CD4-positive, alpha-beta memory T cell (primary cell): ENCODE measurements around the gene CHML. TPM values are rescaled to one million over a fixed set of nuclear protein-coding genes. Genes with fewer than 3 reads are reported as not detected.

Source experiments
- CTCF ChIA-PET: fragments of 350-600 bp; sonication (Branson Sonifier 250); formaldehyde crosslinking; loops from one replicate; lab custom pipeline; 2021; ENCODE audit warnings: inconsistent platforms; ENCODE audit not compliant: partially characterized antibody; lab: Charles Lee
- POLR2A ChIA-PET: fragments of 350-600 bp; sonication (Branson Sonifier 250); formaldehyde crosslinking; loops from one replicate; lab custom pipeline; 2021; ENCODE audit not compliant: partially characterized antibody; lab: Charles Lee
- DNase-seq, 5 donors: peaks; one replicate each; pipeline versions ENCODE4 v3.0.0 to v3.0.0-alpha.2; 2020 to 2022; ENCODE audit warnings: mixed read lengths in 1 of 5
- H3K27ac ChIP-seq: one replicate; pipeline ENCODE4 v1.7.0; 2013; ENCODE audit warnings: low read depth, low read length
- H3K27me3 ChIP-seq: 2 replicates; pipeline ENCODE4 v1.7.0; 2013; ENCODE audit warnings: mild to moderate bottlenecking, low read length, moderate library complexity; ENCODE audit not compliant: insufficient read depth
- H3K36me3 ChIP-seq: 2 replicates; pipeline ENCODE4 v1.7.0; 2013; ENCODE audit warnings: mild to moderate bottlenecking, low read length, moderate library complexity; ENCODE audit not compliant: insufficient read depth
- H3K4me1 ChIP-seq: 2 replicates; pipeline ENCODE4 v1.7.0; 2013; ENCODE audit warnings: mild to moderate bottlenecking, low read length, moderate library complexity; ENCODE audit not compliant: insufficient read depth
- H3K4me3 ChIP-seq, 2 donors: one replicate each; pipeline ENCODE4 v1.7.0; 2013; ENCODE audit warnings: low read length in 2 of 2, mild to moderate bottlenecking in 1 of 2
- H3K9me3 ChIP-seq, 2 donors: one replicate each; pipeline ENCODE4 v1.7.0; 2013; ENCODE audit warnings: low read length in 2 of 2, control low read depth in 1 of 2; ENCODE audit not compliant: control insufficient read depth in 1 of 2
- H3K27ac Mint-ChIP-seq, 7 donors: one replicate each; pipeline ENCODE4 v1.8.0; 2020 to 2021; ENCODE audit warnings: mixed read lengths in 7 of 7, mild to moderate bottlenecking in 6 of 7, inconsistent platforms in 3 of 7, moderate library complexity in 3 of 7
- H3K27me3 Mint-ChIP-seq, 2 donors: one replicate each; pipeline ENCODE4 v1.8.0; 2020 to 2021; ENCODE audit warnings: mixed read lengths in 2 of 2
- H3K36me3 Mint-ChIP-seq, 2 donors: one replicate each; pipeline ENCODE4 v1.8.0; 2020 to 2021; ENCODE audit warnings: mixed read lengths in 2 of 2, inconsistent platforms in 1 of 2, mild to moderate bottlenecking in 1 of 2
- H3K4me1 Mint-ChIP-seq, 4 donors: one replicate each; pipeline ENCODE4 v1.8.0; 2020 to 2021; ENCODE audit warnings: mixed read lengths in 4 of 4, mild to moderate bottlenecking in 1 of 4
- H3K4me3 Mint-ChIP-seq, 8 donors: one replicate each; pipeline ENCODE4 v1.8.0; 2020 to 2021; ENCODE audit warnings: mixed read lengths in 8 of 8, mild to moderate bottlenecking in 7 of 8, moderate library complexity in 6 of 8, inconsistent platforms in 3 of 8
- H3K9me3 Mint-ChIP-seq, 8 donors: one replicate each; pipeline ENCODE4 v1.8.0; 2020 to 2021; ENCODE audit warnings: mixed read lengths in 8 of 8, mild to moderate bottlenecking in 5 of 8, inconsistent platforms in 3 of 8, moderate library complexity in 1 of 8
- intact Hi-C: fragments of 100-400 bp; cut with micrococcal nuclease; formaldehyde crosslinking; loops from one replicate; pipeline ENCODE4 v1.15.1; 2023
- polyA plus RNA-seq, 2 donors: library from polyadenylated mRNA; unstranded; fragments of 300-500 nt; fragmentation: Illumina TruSeq; gene quantifications; one replicate each; pipeline ENCODE4 v1.2.3, GENCODE V29; 2021
- total RNA-seq, 2 experiments: library from RNA; stranded (reverse); gene quantifications; one replicate each; pipeline ENCODE4 v1.2.3, GENCODE V29; 2021

Gene CHML
- total and polyA plus RNA-seq, 4 experiments from 2014 or later, result 2.2 to 8.8 (median 5.0) TPM

DNA sequence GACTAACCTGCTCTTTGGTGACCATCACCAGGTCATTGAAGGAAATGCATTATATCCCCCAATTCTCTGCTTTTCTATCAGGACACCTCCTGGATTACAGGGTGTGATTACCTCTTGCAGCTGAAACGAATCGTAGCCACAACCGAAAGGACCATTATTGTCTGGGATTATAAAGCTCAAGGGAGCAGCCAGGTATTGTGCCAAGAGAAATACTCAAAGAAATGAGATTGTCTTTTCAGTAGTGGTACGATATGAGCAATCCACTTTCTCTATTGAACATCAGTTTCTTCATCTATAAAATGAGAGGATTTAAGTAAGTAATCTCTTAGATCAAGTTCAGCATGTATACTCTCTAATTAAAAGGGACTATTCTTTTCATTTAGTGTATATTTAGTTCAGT lies 39.2 kb upstream of the CHML start:
- DNase-seq, result no peak
- H3K27ac ChIP-seq, result no peak overlapping the region
- Mint-ChIP-seq H3K27me3 (peaks cover 0 to 3% of the 10 kb centered on the region in 2 donors), H3K36me3 (peaks cover 0 to 20% of the 10 kb centered on the region in 2 donors), H3K27ac (no peak overlapping the region), H3K4me1 (peaks cover 12 to 19% (median 15%) of the 10 kb centered on the region in 4 donors), H3K4me3 (no peak overlapping the region), H3K9me3 (peaks cover 0 to 4% (median 0%) of the 10 kb centered on the region in 8 donors)
- no peaks in the 10 kb centered on the region for H3K36me3 ChIP-seq
- intact Hi-C loops, result no loop called here
- peaks cover 22% of the 10 kb centered on the region for H3K4me1 ChIP-seq
- POLR2A ChIA-PET, result no interaction called here
- CTCF ChIA-PET, result interaction anchor here (1.0 to 1.2 kb wide), 2 partner anchors 38 to 161 kb away, joined by 3 to 4 read pairs; no protein-coding TSS in a partner anchor
- no peaks in the 10 kb centered on the region for H3K27me3 ChIP-seq
- no peak overlapping the region for H3K4me3 ChIP-seq
- H3K9me3 ChIP-seq, result no peaks in the 10 kb centered on the region

DNA sequence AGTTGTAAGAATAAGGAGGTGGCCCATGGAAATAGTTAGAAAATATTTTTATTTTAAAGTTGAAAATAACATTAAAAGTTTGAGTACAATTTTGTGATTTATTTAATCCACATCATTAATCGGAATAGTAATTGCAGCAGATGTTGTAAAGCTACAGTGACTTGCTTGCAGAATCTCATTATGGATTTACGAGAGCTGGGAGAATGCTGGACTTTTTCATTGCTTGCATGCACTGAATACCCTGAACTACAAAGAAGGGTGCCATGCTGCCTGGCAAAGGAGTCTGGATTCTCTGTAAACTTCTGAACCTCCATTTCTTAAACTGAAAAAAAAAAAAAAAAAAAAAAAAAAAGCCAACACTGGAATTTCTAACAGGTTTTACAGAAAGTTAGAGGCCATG lies 38.4 kb upstream of the CHML start:
- Histone ChIP-seq H3K27me3 (no peaks in the 10 kb centered on the region), H3K4me1 (peaks cover 22% of the 10 kb centered on the region), H3K9me3 (no peaks in the 10 kb centered on the region), H3K4me3 (no peak overlapping the region), H3K36me3 (no peaks in the 10 kb centered on the region), H3K27ac (no peak overlapping the region)
- Mint-ChIP-seq H3K27ac (no peak overlapping the region), H3K9me3 (peaks cover 0 to 4% (median 0%) of the 10 kb centered on the region in 8 donors), H3K4me1 (peaks cover 12 to 19% (median 15%) of the 10 kb centered on the region in 4 donors), H3K4me3 (no peak overlapping the region), H3K36me3 (peaks cover 0 to 20% of the 10 kb centered on the region in 2 donors), H3K27me3 (peaks cover 0 to 3% of the 10 kb centered on the region in 2 donors)
- DNase-seq, result no peak
- CTCF ChIA-PET, result interaction anchor here (1.0 to 1.2 kb wide), 2 partner anchors 38 to 160 kb away, joined by 3 to 4 read pairs; no protein-coding TSS in a partner anchor
- POLR2A ChIA-PET, result interaction anchor here (2.3 kb wide), 1 partner anchor 39 kb away, joined by 18 read pairs; the partner anchor contains the start of genes CHML and OPN3
- intact Hi-C loops, result no loop called here

DNA sequence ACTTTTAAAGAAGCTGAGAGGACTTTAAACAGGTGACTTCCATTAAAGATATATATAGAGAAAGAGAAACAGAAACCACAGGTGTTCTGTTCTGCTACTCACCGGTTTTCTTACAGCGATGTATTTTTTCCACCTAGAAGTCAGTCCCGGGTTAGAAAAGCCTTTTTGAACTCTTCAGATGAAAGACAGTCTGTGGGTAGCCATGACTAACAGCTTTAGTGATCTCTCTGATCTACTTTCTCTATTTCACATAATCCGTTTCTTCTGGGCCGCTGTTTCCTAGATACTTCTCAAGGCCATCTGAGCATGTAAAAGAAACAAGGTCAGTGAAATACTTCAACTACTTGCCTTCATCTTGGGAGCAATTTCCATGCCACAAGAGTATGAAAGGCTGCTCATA lies 37.0 kb upstream of the CHML start:
- ChIA-PET POLR2A (interaction anchor here (0.7 to 2.3 kb wide), 4 partner anchors 16 to 50 kb away, joined by 3 to 18 read pairs (median 4); partner anchors contain the start of genes CHML and OPN3), CTCF (interaction anchor here (0.8 to 2.1 kb wide), 4 partner anchors 13 to 170 kb away, joined by 3 to 8 read pairs (median 4); partner anchors contain the start of gene EXO1)
- no peaks in the 10 kb centered on the region for H3K27me3 ChIP-seq
- no peaks in the 10 kb centered on the region for H3K9me3 ChIP-seq
- H3K9me3 Mint-ChIP-seq, result peaks cover 0 to 4% (median 0%) of the 10 kb centered on the region in 8 donors
- peaks cover 0 to 10% of the 10 kb centered on the region in 2 donors for H3K36me3 Mint-ChIP-seq
- no peaks in the 10 kb centered on the region for H3K36me3 ChIP-seq
- H3K27me3 Mint-ChIP-seq, result peaks cover 0 to 3% of the 10 kb centered on the region in 2 donors
- peaks cover 22% of the 10 kb centered on the region for H3K4me1 ChIP-seq
- H3K4me3 ChIP-seq, result peak overlapping the region in 1 of 2 donors; percentile 11
- peaks cover 12 to 19% (median 15%) of the 10 kb centered on the region in 4 donors for H3K4me1 Mint-ChIP-seq
- H3K27ac Mint-ChIP-seq, result peak overlapping the region; percentile 74 to 94 (median 85)
- intact Hi-C loops, result loop anchor here (1.0 kb wide), 1 partner anchor 37 kb away; the partner anchor contains the start of genes CHML and OPN3
- peak overlapping the region; percentile 63 to 87 (median 74) for H3K4me3 Mint-ChIP-seq
- peak overlapping the region; percentile 56 for H3K27ac ChIP-seq
- peak; percentile 54 to 69 (median 69) for DNase-seq

DNA sequence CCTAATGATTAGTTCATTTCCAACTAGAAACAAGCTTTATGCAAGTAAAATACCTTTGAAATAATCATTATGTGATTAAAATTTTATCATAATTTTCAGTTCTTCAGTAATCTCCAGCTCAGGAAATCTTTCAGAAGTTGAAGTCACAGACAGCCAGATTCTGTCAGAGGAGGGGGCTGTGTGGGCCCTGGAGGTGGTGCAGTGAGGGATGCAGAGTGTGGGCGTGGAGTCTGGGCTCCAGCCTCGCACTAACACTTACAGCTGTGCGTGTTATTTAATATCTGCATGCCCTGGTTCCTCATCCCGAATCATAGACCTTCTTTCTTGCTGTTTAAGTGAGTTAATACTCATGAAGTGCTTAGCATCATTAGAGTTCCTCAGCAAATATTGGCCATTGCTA lies 35.8 kb upstream of the CHML start:
- H3K27ac Mint-ChIP-seq, result peak overlapping the region in 4 of 7 donors; percentile 42 to 77 (median 52)
- peaks cover 0 to 4% of the 10 kb centered on the region in 2 donors for H3K27me3 Mint-ChIP-seq
- H3K4me3 ChIP-seq, result no peak overlapping the region
- H3K27me3 ChIP-seq, result no peaks in the 10 kb centered on the region
- H3K4me1 Mint-ChIP-seq, result peaks cover 12 to 19% (median 15%) of the 10 kb centered on the region in 4 donors
- no peak overlapping the region for H3K27ac ChIP-seq
- ChIA-PET CTCF (interaction anchor here (0.9 to 2.1 kb wide), 2 partner anchors 12 to 35 kb away, joined by 3 to 5 read pairs; no protein-coding TSS in a partner anchor), POLR2A (no interaction called here)
- peaks cover 22% of the 10 kb centered on the region for H3K4me1 ChIP-seq
- no peaks in the 10 kb centered on the region for H3K36me3 ChIP-seq
- intact Hi-C loops, result no loop called here
- peak overlapping the region in 1 of 8 donors; percentile 12 for H3K4me3 Mint-ChIP-seq
- no peaks in the 10 kb centered on the region for H3K9me3 ChIP-seq
- no peak for DNase-seq
- H3K36me3 Mint-ChIP-seq, result no peaks in the 10 kb centered on the region
- peaks cover 0 to 3% (median 0%) of the 10 kb centered on the region in 8 donors for H3K9me3 Mint-ChIP-seq

DNA sequence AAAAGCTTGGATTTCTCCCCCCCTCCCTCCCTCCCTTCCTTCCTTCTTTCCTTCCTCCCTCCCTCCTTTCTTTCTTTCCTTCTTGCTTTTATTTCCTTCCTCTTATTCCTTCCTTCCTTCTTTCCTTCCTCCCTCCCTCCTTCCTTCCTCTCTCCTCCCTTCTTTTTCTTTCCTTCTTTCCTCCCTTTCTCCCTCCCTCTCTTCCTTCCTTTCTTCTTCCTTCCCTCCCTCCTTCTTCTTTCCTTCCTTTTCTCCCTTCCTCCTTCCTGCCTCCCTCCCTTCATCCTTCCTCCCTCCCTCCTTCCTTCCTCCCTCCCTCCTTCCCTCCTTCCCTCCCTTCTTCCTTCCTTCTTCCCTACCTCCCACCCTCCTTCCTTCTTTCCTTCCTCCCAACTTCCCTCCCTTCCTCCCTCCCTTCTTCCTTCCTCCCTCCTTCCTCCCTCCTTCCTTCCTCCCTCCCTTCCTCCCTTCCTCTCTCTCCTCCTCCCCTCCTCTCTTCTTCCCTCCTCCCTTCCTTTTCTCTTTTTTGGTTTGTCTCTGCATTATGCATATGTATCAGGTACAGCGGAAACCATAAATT lies 34.7 kb upstream of the CHML start:
- no peak overlapping the region for H3K4me3 Mint-ChIP-seq
- H3K27me3 Mint-ChIP-seq, result peaks cover 0 to 4% of the 10 kb centered on the region in 2 donors
- no peaks in the 10 kb centered on the region for H3K36me3 Mint-ChIP-seq
- Histone ChIP-seq H3K4me1 (peaks cover 22% of the 10 kb centered on the region), H3K27me3 (no peaks in the 10 kb centered on the region), H3K27ac (no peak overlapping the region), H3K36me3 (no peaks in the 10 kb centered on the region), H3K9me3 (no peaks in the 10 kb centered on the region), H3K4me3 (no peak overlapping the region)
- H3K9me3 Mint-ChIP-seq, result no peaks in the 10 kb centered on the region
- intact Hi-C loops, result no loop called here
- ChIA-PET CTCF (interaction anchor here (0.9 kb wide), 1 partner anchor 34 kb away, joined by 3 read pairs; no protein-coding TSS in a partner anchor), POLR2A (no interaction called here)
- no peak for DNase-seq
- peaks cover 12 to 19% (median 15%) of the 10 kb centered on the region in 4 donors for H3K4me1 Mint-ChIP-seq
- peak overlapping the region in 4 of 7 donors; percentile 17 to 84 (median 60) for H3K27ac Mint-ChIP-seq

DNA sequence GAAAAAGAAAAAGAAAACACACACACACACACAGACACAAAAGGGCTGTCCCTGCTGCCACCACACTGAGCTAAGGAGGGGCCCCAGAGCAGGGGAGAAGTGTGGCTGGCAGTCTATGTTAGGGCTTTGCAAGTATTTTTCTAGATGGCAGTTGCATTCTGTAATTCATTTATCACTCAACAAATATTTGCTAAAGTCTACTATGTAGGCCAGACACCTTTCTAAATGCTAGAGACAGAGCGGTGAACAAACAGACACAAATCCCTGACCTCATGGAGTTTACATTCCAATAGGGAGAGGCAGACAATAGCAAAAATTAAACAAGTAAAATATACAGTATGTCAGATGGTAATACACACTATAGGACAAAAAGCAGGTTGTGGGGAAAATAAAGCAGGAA lies 32.1 kb upstream of the CHML start:
- Histone ChIP-seq H3K4me1 (peaks cover 7% of the 10 kb centered on the region), H3K27me3 (no peaks in the 10 kb centered on the region), H3K9me3 (no peaks in the 10 kb centered on the region), H3K27ac (no peak overlapping the region), H3K36me3 (no peaks in the 10 kb centered on the region), H3K4me3 (no peak overlapping the region)
- ChIA-PET POLR2A (no interaction called here), CTCF (no interaction called here)
- Mint-ChIP-seq H3K9me3 (no peaks in the 10 kb centered on the region), H3K4me3 (peak overlapping the region in 1 of 8 donors; percentile 32), H3K27me3 (peaks cover 2 to 6% of the 10 kb centered on the region in 2 donors), H3K36me3 (no peaks in the 10 kb centered on the region), H3K4me1 (peaks cover 4 to 11% (median 6%) of the 10 kb centered on the region in 4 donors), H3K27ac (peak overlapping the region in 1 of 7 donors; percentile 70)
- DNase-seq, result no peak
- intact Hi-C loops, result no loop called here

DNA sequence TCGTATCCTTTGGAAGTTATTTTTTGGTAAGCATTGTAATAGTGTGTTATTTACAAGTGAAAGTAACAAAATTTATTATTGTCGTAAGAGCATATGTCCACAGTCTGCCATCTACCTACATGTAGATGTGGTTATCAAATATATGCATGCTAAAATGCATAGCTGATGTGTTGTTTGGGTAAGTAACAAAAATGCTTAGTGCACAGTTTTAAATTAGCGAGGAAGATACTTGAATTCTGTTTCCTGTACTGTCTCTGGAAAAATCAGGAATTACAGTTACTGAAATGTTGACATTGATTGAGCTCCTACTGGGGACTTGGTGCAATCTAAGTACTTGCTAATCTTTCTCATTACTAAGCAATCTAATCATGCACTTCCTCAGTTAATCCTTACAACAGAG lies 26.2 kb upstream of the CHML start:
- H3K9me3 Mint-ChIP-seq, result no peaks in the 10 kb centered on the region
- H3K27ac Mint-ChIP-seq, result no peak overlapping the region
- H3K27me3 Mint-ChIP-seq, result peaks cover 2 to 5% of the 10 kb centered on the region in 2 donors
- no peak overlapping the region for H3K4me3 ChIP-seq
- CTCF ChIA-PET, result no interaction called here
- H3K36me3 Mint-ChIP-seq, result no peaks in the 10 kb centered on the region
- DNase-seq, result no peak
- H3K9me3 ChIP-seq, result no peaks in the 10 kb centered on the region
- H3K4me1 Mint-ChIP-seq, result no peaks in the 10 kb centered on the region
- no peak overlapping the region for H3K27ac ChIP-seq
- no peak overlapping the region for H3K4me3 Mint-ChIP-seq
- POLR2A ChIA-PET, result no interaction called here
- intact Hi-C loops, result no loop called here
- H3K36me3 ChIP-seq, result no peaks in the 10 kb centered on the region
- H3K4me1 ChIP-seq, result no peaks in the 10 kb centered on the region
- H3K27me3 ChIP-seq, result peaks cover 4% of the 10 kb centered on the region
